HepG2 (cell line): ENCODE results near the gene CHFR. TPM values are rescaled to one million over a fixed set of nuclear protein-coding genes. Genes with fewer than 3 reads are reported as not detected.

Experiments used
- ATAC-seq: fragments of 200-7000 bp; cut with Tn5 transposase; 3 replicates; pipeline ENCODE4 v1.9.1; 2020; ENCODE audit warnings: mild to moderate bottlenecking, moderate library complexity
- Bru-seq: library from RNA; stranded (reverse); fragments of 400-500 nt; gene quantifications from one replicate; lab custom pipeline; 2021; lab: Mats Ljungman, UMichigan
- BruChase-seq, 2 experiments: library from RNA; stranded (reverse); fragments of 400-500 nt; gene quantifications; one replicate each; lab custom pipeline; 2021; lab: Mats Ljungman, UMichigan
- BruUV-seq: library from RNA; stranded (reverse); fragments of 400-500 nt; replicated peaks from 2 replicates; lab custom pipeline; 2021; lab: Mats Ljungman, UMichigan
- CTCF ChIA-PET: fragments of 300-600 bp; formaldehyde crosslinking; extraction: SDS; loops from one replicate; lab custom pipeline; 2021; ENCODE audit warnings: low total read pairs, inconsistent platforms, low intra/inter-chr PET ratio; lab: Yijun Ruan, JAX
- POLR2A ChIA-PET: fragments of 350-600 bp; sonication (Branson Sonifier 250); formaldehyde crosslinking; loops from one replicate; lab custom pipeline; 2020; ENCODE audit warnings: antibody characterized with exemption, inconsistent platforms; lab: Yijun Ruan, JAX
- DNase-seq: peaks from one replicate; pipeline ENCODE4 v3.0.0-alpha.2; 2015; ENCODE audit warnings: low spot score
- FAIRE-seq: peaks from 3 replicates; lab custom pipeline; 2011; peaks lifted over from hg19 to GRCh38; lab: Jason Lieb, UNC
- H2AFZ ChIP-seq: one replicate; pipeline ENCODE4 v1.6.1; 2011; ENCODE audit warnings: low read length, inconsistent platforms
- H3K27ac ChIP-seq: fragments of 300-600 bp; 3 replicates; pipeline ENCODE4 v1.8.0; 2011; ENCODE audit warnings: mixed run types, mild to moderate bottlenecking, mixed read lengths, low read length, inconsistent platforms; ENCODE audit not compliant: insufficient read depth; ENCODE audit errors: extremely low read length
- H3K27me3 ChIP-seq, 2 experiments: fragments of 200-600 bp in 1 of 2; 2 replicates in 1 of 2; 3 replicates in 1 of 2; pipeline versions ENCODE4 v1.6.0 to v1.8.0; 2011; ENCODE audit warnings: low read length in 2 of 2, mild to moderate bottlenecking in 2 of 2, moderate library complexity in 2 of 2, inconsistent platforms in 1 of 2; ENCODE audit not compliant: insufficient read depth in 2 of 2, control insufficient read depth in 1 of 2
- H3K36me3 ChIP-seq, 2 experiments: fragments of 200-600 bp in 1 of 2; replicated peaks in 1 of 2; 2 replicates in 1 of 2; 3 replicates in 1 of 2; pipeline versions ENCODE4 v1.5.1 to v1.8.0; 2011; ENCODE audit warnings: low read length in 2 of 2, inconsistent platforms in 1 of 2; ENCODE audit not compliant: insufficient read depth in 2 of 2, control insufficient read depth in 1 of 2
- H3K4me1 ChIP-seq: 2 replicates; pipeline ENCODE4 v1.5.1; 2012; ENCODE audit warnings: low read length, inconsistent platforms; ENCODE audit not compliant: insufficient read depth
- H3K4me2 ChIP-seq: 2 replicates; pipeline ENCODE4 v1.6.0; 2011; ENCODE audit warnings: low read depth, low read length, inconsistent platforms
- H3K4me3 ChIP-seq, 3 experiments: fragments of 200-600 bp in 1 of 3; sonication (generic), shearing (Covaris generic) in 1 of 3; replicated peaks in 1 of 3; 2 replicates each; pipeline ENCODE4 v1.5.1; 2011 to 2016; ENCODE audit warnings: low read length in 3 of 3, inconsistent platforms in 2 of 3, low read depth in 2 of 3, mild to moderate bottlenecking in 2 of 3, control low read depth in 1 of 3, mixed read lengths in 1 of 3; ENCODE audit not compliant: insufficient read depth in 1 of 3
- H3K79me2 ChIP-seq: one replicate; pipeline ENCODE4 v1.6.1; 2011; ENCODE audit warnings: low read length, inconsistent platforms; ENCODE audit not compliant: insufficient read depth
- H3K9ac ChIP-seq: 2 replicates; pipeline ENCODE4 v1.6.0; 2011; ENCODE audit warnings: mild to moderate bottlenecking, low read depth, low read length, inconsistent platforms; ENCODE audit not compliant: insufficient read depth
- H3K9me3 ChIP-seq: 2 replicates; pipeline ENCODE4 v1.5.1; 2012; ENCODE audit warnings: mild to moderate bottlenecking, low read length
- H4K20me1 ChIP-seq: 2 replicates; pipeline ENCODE4 v1.6.0; 2011; ENCODE audit warnings: inconsistent platforms, mild to moderate bottlenecking, low read length, moderate library complexity; ENCODE audit not compliant: insufficient read depth
- ARNTL ChIP-seq: sonication (generic); formaldehyde crosslinking; IDR thresholded peaks from 2 replicates; pipeline ENCODE4 v1.4.0; 2020; ENCODE audit warnings: mild to moderate bottlenecking, missing genetic modification reagents
- CHD4 ChIP-seq: fragments of 200-600 bp; sonication (generic); IDR thresholded peaks from 2 replicates; pipeline ENCODE4 v1.7.0; 2017; ENCODE audit warnings: mild to moderate bottlenecking, low read length, borderline replicate concordance
- HCFC1 ChIP-seq: fragments of 150-350 bp; IDR thresholded peaks from 2 replicates; pipeline ENCODE4 v1.6.1; 2014; ENCODE audit warnings: low read depth, low read length
- HIVEP1 ChIP-seq: sonication (generic); formaldehyde crosslinking; IDR thresholded peaks from 2 replicates; pipeline ENCODE4 v1.4.0; 2020; ENCODE audit warnings: mild to moderate bottlenecking, missing genetic modification reagents
- JUNB ChIP-seq: sonication (generic); formaldehyde crosslinking; IDR thresholded peaks from 2 replicates; pipeline ENCODE4 v1.8.0; 2022; ENCODE audit warnings: missing genetic modification reagents, mild to moderate bottlenecking, borderline replicate concordance
- MYC ChIP-seq: sonication (generic); formaldehyde crosslinking; IDR thresholded peaks from 2 replicates; pipeline ENCODE4 v1.9.0; 2021; ENCODE audit warnings: missing genetic modification reagents, borderline replicate concordance
- NAIF1 ChIP-seq: sonication (generic); formaldehyde crosslinking; IDR thresholded peaks from 2 replicates; pipeline ENCODE4 v1.5.0; 2020; ENCODE audit warnings: mild to moderate bottlenecking, missing genetic modification reagents, borderline replicate concordance
- NFE2L2 ChIP-seq: fragments of 150-350 bp; IDR thresholded peaks from 2 replicates; pipeline ENCODE4 v1.6.1; 2014; ENCODE audit warnings: low read length
- ZNF329 ChIP-seq: sonication (generic); formaldehyde crosslinking; IDR thresholded peaks from 2 replicates; pipeline ENCODE4 v1.9.0; 2021; ENCODE audit warnings: low read depth, mild to moderate bottlenecking, missing genetic modification reagents
- ZNF382 ChIP-seq: sonication (generic); formaldehyde crosslinking; IDR thresholded peaks from 2 replicates; pipeline ENCODE4 v1.5.0; 2020; ENCODE audit warnings: missing genetic modification reagents, mild to moderate bottlenecking, borderline replicate concordance
- ZNF558 ChIP-seq: sonication (generic); formaldehyde crosslinking; IDR thresholded peaks from 2 replicates; pipeline ENCODE4 v1.9.0; 2022; ENCODE audit warnings: mild to moderate bottlenecking, missing genetic modification reagents, borderline replicate concordance
- ZNF776 ChIP-seq: sonication (generic); formaldehyde crosslinking; IDR thresholded peaks from 2 replicates; pipeline ENCODE4 v1.4.0; 2020; ENCODE audit warnings: mild to moderate bottlenecking, missing genetic modification reagents
- ZNF878 ChIP-seq: sonication (generic); formaldehyde crosslinking; IDR thresholded peaks from 2 replicates; pipeline ENCODE4 v1.8.1; 2023; ENCODE audit warnings: mild to moderate bottlenecking, missing genetic modification reagents, moderate library complexity
- WGBS: methylation state at CpG from one replicate; pipeline ENCODE4 v1.1.6; 2017; ENCODE audit warnings: low lambda C conversion rate; 5-methylcytosine and 5-hydroxymethylcytosine counted together
- in situ Hi-C: cut with HindIII; loops from 2 replicates; pipeline ENCODE4 v1.10.0; 2017; ENCODE audit warnings: low pct_unique_long_range_greater_than_20kb; ENCODE audit not compliant: extremely low pct_ligation_motif_present
- intact Hi-C: fragments of 100-400 bp; cut with micrococcal nuclease; formaldehyde crosslinking; loops from one replicate; pipeline ENCODE4 v1.10.0; 2022; ENCODE audit not compliant: unreplicated experiment
- long read RNA-seq, 2 experiments: library from RNA in 1 of 2; library from polyadenylated mRNA in 1 of 2; stranded (forward) in 1 of 2; unstranded in 1 of 2; transcript quantifications; one replicate each; pipeline ENCODE4 v2.0.0, GENCODE V29; 2019 to 2022
- polyA minus RNA-seq, 3 experiments: library from RNA; depleted of rRNA, polyadenylated mRNA; stranded (reverse); fragments of >200 nt; gene quantifications; 2 replicates each; pipeline ENCODE4 v1.2.3, GENCODE V29; 2011; ENCODE audit warnings: low replicate concordance in 1 of 3
- polyA plus RNA-seq, 8 experiments: library from polyadenylated mRNA; depleted of rRNA in 3 of 8; stranded (reverse) in 7 of 8; unstranded in 1 of 8; fragments of >200 nt; fragmentation: Illumina TruSeq in 4 of 8; extraction: Trizol in 4 of 8; gene quantifications; 2 replicates each; pipeline versions ENCODE4 v1.2.1 to v1.2.3, GENCODE V29; 2011 to 2016; ENCODE audit warnings: low read depth in 4 of 8, missing spikeins in 1 of 8, mixed read lengths in 1 of 8; ENCODE audit not compliant: insufficient read depth in 1 of 8
- total RNA-seq, 5 experiments: library from RNA; depleted of rRNA; stranded (reverse); fragments of >200 nt; fragmentation: Illumina TruSeq; extraction: Trizol; gene quantifications; 2 replicates each; pipeline ENCODE4 v1.2.3, GENCODE V29; 2016; ENCODE audit warnings: low read depth in 1 of 5
- TF ChIP-seq, protein P1 (sequence below): sonication (generic); formaldehyde crosslinking; IDR thresholded peaks from 2 replicates; pipeline ENCODE4 v1.8.0; 2022; ENCODE audit warnings: mild to moderate bottlenecking, missing genetic modification reagents, borderline replicate concordance

The CHFR gene, protein sequence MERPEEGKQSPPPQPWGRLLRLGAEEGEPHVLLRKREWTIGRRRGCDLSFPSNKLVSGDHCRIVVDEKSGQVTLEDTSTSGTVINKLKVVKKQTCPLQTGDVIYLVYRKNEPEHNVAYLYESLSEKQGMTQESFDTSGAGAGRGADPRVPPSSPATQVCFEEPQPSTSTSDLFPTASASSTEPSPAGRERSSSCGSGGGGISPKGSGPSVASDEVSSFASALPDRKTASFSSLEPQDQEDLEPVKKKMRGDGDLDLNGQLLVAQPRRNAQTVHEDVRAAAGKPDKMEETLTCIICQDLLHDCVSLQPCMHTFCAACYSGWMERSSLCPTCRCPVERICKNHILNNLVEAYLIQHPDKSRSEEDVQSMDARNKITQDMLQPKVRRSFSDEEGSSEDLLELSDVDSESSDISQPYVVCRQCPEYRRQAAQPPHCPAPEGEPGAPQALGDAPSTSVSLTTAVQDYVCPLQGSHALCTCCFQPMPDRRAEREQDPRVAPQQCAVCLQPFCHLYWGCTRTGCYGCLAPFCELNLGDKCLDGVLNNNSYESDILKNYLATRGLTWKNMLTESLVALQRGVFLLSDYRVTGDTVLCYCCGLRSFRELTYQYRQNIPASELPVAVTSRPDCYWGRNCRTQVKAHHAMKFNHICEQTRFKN
- total RNA-seq (2016; rRNA removed; fragmentation: Illumina TruSeq; extraction: Trizol) (21.0 and 21.4 TPM in 2 replicates), polyA plus RNA-seq (2011; rRNA removed) (21.1 and 21.5 TPM in 2 replicates), polyA minus RNA-seq (2011; rRNA and poly(A)+ RNA removed; ENCODE audit: low replicate concordance) (0.14 and 58.0 TPM in 2 replicates), Bru-seq, nascent RNA (percentile 54 among the genes with signal in this experiment), BruChase-seq, experiment 1, labeled RNA remaining after a 6-hour chase (percentile 68 among the genes with signal in this experiment), BruChase-seq, experiment 2, labeled RNA remaining after a 2-hour chase (percentile 65 among the genes with signal in this experiment)
- 8.1 and 8.3 TPM in 2 replicates for total RNA-seq (2016; cell fraction: cytosol; rRNA removed; fragmentation: Illumina TruSeq; extraction: Trizol; ENCODE audit: low read depth)
- 14.1 and 22.8 TPM in 2 replicates for total RNA-seq (2016; cell fraction: insoluble cytoplasmic fraction; rRNA removed; fragmentation: Illumina TruSeq; extraction: Trizol)
- total RNA-seq (2016; cell fraction: membrane; rRNA removed; fragmentation: Illumina TruSeq; extraction: Trizol) = 15.0 and 16.2 TPM in 2 replicates
- 18.6 and 23.1 TPM in 2 replicates for total RNA-seq (2016; cell fraction: nucleus; rRNA removed; fragmentation: Illumina TruSeq; extraction: Trizol)
- polyA plus RNA-seq (2011; cell fraction: cytosol; rRNA removed) = 14.8 and 16.4 TPM in 2 replicates
- polyA plus RNA-seq (2011; cell fraction: nucleus; rRNA removed) = 42.9 and 51.1 TPM in 2 replicates
- 9.6 and 11.9 TPM in 2 replicates for polyA plus RNA-seq (2012)
- polyA plus RNA-seq (2016; cell fraction: cytosol; fragmentation: Illumina TruSeq; extraction: Trizol; ENCODE audit: low read depth) = 5.4 and 5.7 TPM in 2 replicates
- polyA plus RNA-seq (2016; cell fraction: insoluble cytoplasmic fraction; fragmentation: Illumina TruSeq; extraction: Trizol; ENCODE audit: low read depth) = 13.8 and 18.2 TPM in 2 replicates
- 10.2 and 10.9 TPM in 2 replicates for polyA plus RNA-seq (2016; cell fraction: membrane; fragmentation: Illumina TruSeq; extraction: Trizol; ENCODE audit: low read depth)
- polyA plus RNA-seq (2016; cell fraction: nucleus; fragmentation: Illumina TruSeq; extraction: Trizol; ENCODE audit: insufficient read depth, low read depth) = 52.9 and 56.1 TPM in 2 replicates
- polyA minus RNA-seq (2011; cell fraction: cytosol; rRNA and poly(A)+ RNA removed) = 10.1 and 13.7 TPM in 2 replicates
- 30.5 and 38.4 TPM in 2 replicates for polyA minus RNA-seq (2011; cell fraction: nucleus; rRNA and poly(A)+ RNA removed)
- long read RNA-seq, experiment 1, partial matches to known transcripts = 6 of 25 reads
- long read RNA-seq, experiment 1, other reads (novel, unspliced or antisense) = 18 of 25 reads
- long read RNA-seq, experiment 2, partial matches to known transcripts = 14 of 34 reads
- long read RNA-seq, experiment 2, other reads (novel, unspliced or antisense) = 20 of 34 reads

DNA sequence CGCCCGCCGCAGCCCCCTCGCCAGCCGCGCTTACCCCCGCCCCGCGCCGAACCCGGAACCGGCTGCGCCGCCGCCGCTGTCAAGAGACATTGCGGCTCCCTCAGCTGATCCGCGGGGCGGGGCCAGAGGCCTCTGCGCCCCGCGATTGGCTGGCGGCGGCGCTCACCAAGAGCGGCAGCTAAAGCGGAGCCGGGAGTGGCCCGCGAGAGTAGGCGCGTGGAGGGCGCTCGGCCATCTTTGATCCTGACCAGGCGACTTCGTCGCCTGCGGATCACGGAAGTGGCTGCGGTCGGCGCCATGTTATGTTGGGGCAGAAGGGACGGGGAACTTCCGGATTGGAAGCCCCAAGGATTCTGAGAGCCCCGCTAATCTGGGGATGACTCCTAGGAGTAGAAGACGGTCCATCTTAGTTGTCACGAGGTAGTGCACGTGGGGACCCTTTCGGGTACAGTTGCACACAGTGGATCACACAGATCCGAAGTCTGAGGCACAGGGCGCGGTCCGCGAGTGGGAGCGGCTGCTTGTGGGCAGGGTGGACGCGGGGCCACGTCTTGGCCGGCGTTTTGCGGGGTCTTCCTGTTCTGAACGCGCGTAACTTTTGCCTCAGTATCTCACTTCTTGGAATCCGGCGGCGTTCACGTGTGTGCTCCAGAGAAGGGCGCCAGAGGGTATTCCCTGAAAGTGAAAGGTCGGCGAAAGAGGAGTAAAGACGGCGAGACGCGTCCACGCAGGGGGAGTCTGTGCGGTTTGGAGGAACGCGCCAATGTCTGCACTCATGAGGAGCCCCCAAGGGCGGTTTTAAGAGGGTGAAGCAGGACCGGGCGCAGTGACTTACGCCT, at the start of gene CHFR:
Gene CHFR, minus strand, starts transcription at position 93 of the 839 bp plus-strand sequence. CDS start 277 bp downstream, outside the sequence.
- Histone ChIP-seq H3K27me3 (no peaks in the 10 kb centered on the region; a peak in 1 of 5 replicates), H3K36me3 (peaks cover 0 to 1% of the 10 kb centered on the region in 2 experiments; a peak in 1 of 5 replicates), H3K27ac (peak within 1 kb of the TSS; percentile 91), H3K79me2 (peaks cover 3% of the 10 kb centered on the region), H3K9ac (peak within 1 kb of the TSS; percentile 94), H3K4me3 (peak within 1 kb of the TSS; percentile 91 to 96 (median 91)), H2AFZ (peak within 1 kb of the TSS; percentile 70), H3K4me2 (peak within 1 kb of the TSS; percentile 89), H3K4me1 (peaks cover 17% of the 10 kb centered on the region), H3K9me3 (peaks cover 10% of the 10 kb centered on the region; the same call in 1 of the 2 replicates), H4K20me1 (no peaks in the 10 kb centered on the region)
- in situ Hi-C loops = no loop called here
- TSS peak; percentile 98 for BruUV-seq
- CTCF ChIA-PET = no interaction called here
- DNase-seq = peak; percentile 94
- intact Hi-C loops = no loop called here
- peak; percentile 60 for FAIRE-seq
- POLR2A ChIA-PET = interaction anchor here (0.7 to 1.0 kb wide), 4 partner anchors 59 to 192 kb away, joined by 3 to 4 read pairs (median 3); partner anchors contain the start of gene GOLGA3
- ATAC-seq = peak; percentile 99
- WGBS = 6% methylated on average over 35 of the region's 84 CpGs
- TF ChIP-seq ARNTL (CRISPR knock-in tag) (peak; percentile 92), ZNF558 (CRISPR knock-in tag) (peak; percentile 65; the same call in 1 of the 2 replicates), ZNF382 (no peak), JUNB (CRISPR knock-in tag) (no peak), ZNF878 (CRISPR knock-in tag) (peak; percentile 88), NAIF1 (CRISPR knock-in tag) (no peak; the same call in 1 of the 2 replicates), MYC (CRISPR knock-in tag) (peak; percentile 84), HCFC1 (peak; percentile 75), NFE2L2 (no peak), CHD4 (no peak), ZNF329 (CRISPR knock-in tag) (peak; percentile 57; the same call in 1 of the 2 replicates), HIVEP1 (CRISPR knock-in tag) (peak; percentile 58; the same call in 1 of the 2 replicates), ZNF776 (no peak)
- TF ChIP-seq, protein P1, sequence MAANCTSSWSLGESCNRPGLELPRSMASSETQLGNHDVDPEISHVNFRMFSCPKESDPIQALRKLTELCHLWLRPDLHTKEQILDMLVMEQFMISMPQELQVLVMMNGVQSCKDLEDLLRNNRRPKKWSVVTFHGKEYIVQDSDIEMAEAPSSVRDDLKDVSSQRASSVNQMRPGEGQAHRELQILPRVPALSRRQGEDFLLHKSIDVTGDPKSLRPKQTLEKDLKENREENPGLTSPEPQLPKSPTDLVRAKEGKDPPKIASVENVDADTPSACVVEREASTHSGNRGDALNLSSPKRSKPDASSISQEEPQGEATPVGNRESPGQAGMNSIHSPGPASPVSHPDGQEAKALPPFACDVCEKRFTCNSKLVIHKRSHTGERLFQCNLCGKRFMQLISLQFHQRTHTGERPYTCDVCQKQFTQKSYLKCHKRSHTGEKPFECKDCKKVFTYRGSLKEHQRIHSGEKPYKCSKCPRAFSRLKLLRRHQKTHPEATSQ (CRISPR knock-in tag) = no peak
